K562 (cell line): ENCODE results near the gene GDF2. TPM values are rescaled to one million over a fixed set of nuclear protein-coding genes. Genes with fewer than 3 reads are reported as not detected.

Experiments used
- ARID1B ChIP-seq: fragments of 450-650 bp; IDR thresholded peaks from 2 replicates; pipeline ENCODE4 v1.6.1; 2016; ENCODE audit warnings: antibody characterized with exemption, mild to moderate bottlenecking, inconsistent platforms
- CAMTA2 ChIP-seq: fragments of 250-450 bp; sonication (Bioruptor Pico); conservative IDR thresholded peaks from 2 replicates; pipeline ENCODE4 v1.5.1; 2022
- CREBBP ChIP-seq: IDR thresholded peaks from one replicate; pipeline ENCODE4 v1.6.1; 2012; ENCODE audit warnings: low read depth, mild to moderate bottlenecking, control low read depth, inconsistent platforms, low read length
- DACH1 ChIP-seq: fragments of 450-650 bp; IDR thresholded peaks from 2 replicates; pipeline ENCODE4 v1.6.1; 2018; ENCODE audit not compliant: partially characterized antibody
- DMBX1 ChIP-seq: fragments of 250-450 bp; sonication (Bioruptor Pico); IDR thresholded peaks from 2 replicates; pipeline ENCODE4 v1.8.0; 2022; ENCODE audit warnings: inconsistent platforms, mild to moderate bottlenecking, moderate library complexity, borderline replicate concordance
- EP300 ChIP-seq: IDR thresholded peaks from 2 replicates; pipeline ENCODE4 v1.6.1; 2012; ENCODE audit warnings: low read length, improper control_type of control experiment
- ERF ChIP-seq: fragments of 450-650 bp; formaldehyde crosslinking; IDR thresholded peaks from 2 replicates; pipeline ENCODE4 v1.4.0; 2020; ENCODE audit warnings: mild to moderate bottlenecking, mixed read lengths
- ETV6 ChIP-seq, 3 experiments: fragments of 150-350 bp in 1 of 3; sonication (generic) in 1 of 3; formaldehyde crosslinking in 1 of 3; IDR thresholded peaks; 2 replicates each; pipeline versions ENCODE4 v1.6.1 to v1.8.0; 2014 to 2022; ENCODE audit warnings: borderline replicate concordance in 2 of 3, low read depth in 2 of 3, antibody characterized with exemption in 1 of 3, low read length in 1 of 3, mild to moderate bottlenecking in 1 of 3, missing genetic modification reagents in 1 of 3
- HNRNPK ChIP-seq: fragments of 200-400 bp; formaldehyde crosslinking; IDR thresholded peaks from one replicate; pipeline ENCODE4 v1.6.1; 2018; ENCODE audit warnings: mild to moderate bottlenecking, low read depth, low read length; ENCODE audit not compliant: poor library complexity, severe bottlenecking
- KAT7 ChIP-seq: sonication (generic); formaldehyde crosslinking; IDR thresholded peaks from 2 replicates; pipeline ENCODE4 v1.8.0; 2022; ENCODE audit warnings: missing genetic modification reagents, mild to moderate bottlenecking, borderline replicate concordance
- NCOA1 ChIP-seq: fragments of 450-650 bp; IDR thresholded peaks from 2 replicates; pipeline ENCODE4 v1.6.1; 2016; ENCODE audit warnings: low read depth
- NFYB ChIP-seq: IDR thresholded peaks from 2 replicates; pipeline ENCODE4 v1.6.1; 2011; ENCODE audit warnings: mild to moderate bottlenecking, moderate library complexity; ENCODE audit not compliant: insufficient read length; ENCODE audit errors: extremely low read depth
- PBX2 ChIP-seq, 2 experiments: IDR thresholded peaks in 1 of 2; conservative IDR thresholded peaks in 1 of 2; 2 replicates each; pipeline ENCODE4 v1.6.1; 2016; ENCODE audit warnings: low read depth in 2 of 2, mild to moderate bottlenecking in 1 of 2, missing compliant biosample characterization in 1 of 2, missing genetic modification characterization in 1 of 2, moderate library complexity in 1 of 2
- PTBP1 ChIP-seq: fragments of 200-400 bp; formaldehyde crosslinking; IDR thresholded peaks from 2 replicates; pipeline ENCODE4 v1.6.1; 2017; ENCODE audit warnings: low read depth, low read length
- RBM14 ChIP-seq: fragments of 200-400 bp; formaldehyde crosslinking; IDR thresholded peaks from 2 replicates; pipeline ENCODE4 v1.6.1; 2018; ENCODE audit warnings: low read depth, mild to moderate bottlenecking, low read length, moderate library complexity, borderline replicate concordance; ENCODE audit not compliant: insufficient read depth
- RCOR1 ChIP-seq, 2 experiments: IDR thresholded peaks; 2 replicates each; pipeline ENCODE4 v1.6.1; 2012; ENCODE audit warnings: low read depth in 2 of 2, low read length in 2 of 2, borderline replicate concordance in 1 of 2, improper control_type of control experiment in 1 of 2
- RFX1 ChIP-seq: fragments of 450-650 bp; IDR thresholded peaks from 2 replicates; pipeline ENCODE4 v1.6.1; 2016; ENCODE audit warnings: mild to moderate bottlenecking, moderate library complexity
- SMARCA4 ChIP-seq: fragments of 450-650 bp; IDR thresholded peaks from 2 replicates; pipeline ENCODE4 v1.6.1; 2016
- ZNF184 ChIP-seq: sonication (generic); formaldehyde crosslinking; IDR thresholded peaks from 2 replicates; pipeline ENCODE4 v1.5.0; 2020; ENCODE audit warnings: missing genetic modification reagents
- ZNF217 ChIP-seq: sonication (generic); formaldehyde crosslinking; IDR thresholded peaks from 2 replicates; pipeline ENCODE4 v1.8.0; 2022; ENCODE audit warnings: mild to moderate bottlenecking, missing genetic modification reagents
- ZNF408 ChIP-seq: fragments of 250-450 bp; sonication (Bioruptor Pico); IDR thresholded peaks from 2 replicates; pipeline ENCODE4 v1.4.0; 2020; ENCODE audit warnings: low read depth, mild to moderate bottlenecking, moderate library complexity
- polyA plus RNA-seq, 8 experiments: library from polyadenylated mRNA; depleted of rRNA in 4 of 8; stranded (reverse) in 5 of 8; unstranded in 3 of 8; fragments of >200 nt; fragmentation: Nextera tagmentation in 2 of 8; fragmentation: Illumina TruSeq in 1 of 8; extraction: Ambion mirVana in 2 of 8; extraction: Trizol in 1 of 8; gene quantifications; 2 replicates each; pipeline versions ENCODE4 v1.2.1 to v1.2.3, GENCODE V29; 2011 to 2014; ENCODE audit warnings: inconsistent platforms in 1 of 8, missing spikeins in 1 of 8
- total RNA-seq, 7 experiments: library from RNA; depleted of rRNA in 6 of 7; stranded (reverse); fragments of >200 nt in 6 of 7; fragmentation: Illumina TruSeq in 2 of 7; extraction: Trizol in 2 of 7; gene quantifications; 2 replicates each; pipeline versions ENCODE4 v1.2.1 to v1.2.3, GENCODE V29; 2011 to 2021; ENCODE audit warnings: low replicate concordance in 1 of 7
- TF ChIP-seq, protein P1 (sequence below): fragments of 250-450 bp; sonication (Bioruptor Pico); IDR thresholded peaks from 2 replicates; pipeline ENCODE4 v1.5.0; 2021
- TF ChIP-seq, protein P2 (sequence below): IDR thresholded peaks from 2 replicates; pipeline ENCODE4 v1.6.1; 2016; ENCODE audit warnings: missing genetic modification characterization, missing compliant biosample characterization

GDF2 gene
- total and polyA plus RNA-seq, 9 of the 15 experiments (the other 6 are each of a cell fraction or from before 2014, with no cell fraction given): 0.08 to 0.58 (median 0.27) TPM; not detected in 2

- TF ChIP-seq DMBX1 (CRISPR knock-in tag): no peak
- TF ChIP-seq DACH1: peak; percentile 50
- TF ChIP-seq KAT7 (CRISPR knock-in tag): no peak
- TF ChIP-seq NCOA1: no peak
- TF ChIP-seq ETV6 (IDR thresholded peaks at IDR 0.05; ENCODE audit: borderline replicate concordance in 1 of 2, low read depth in 2 of 2, low read length in 1 of 2): no peak
- no peak for TF ChIP-seq ETV6 (CRISPR knock-in tag; IDR thresholded peaks at IDR 0.05; ENCODE audit: borderline replicate concordance)
- peak in 1 of 2 experiments; percentile 88; a peak in 3 of 4 replicates for TF ChIP-seq RCOR1 (IDR thresholded peaks at IDR 0.05; ENCODE audit: borderline replicate concordance in 1 of 2, low read depth in 2 of 2, low read length in 2 of 2)
- TF ChIP-seq, protein P1, sequence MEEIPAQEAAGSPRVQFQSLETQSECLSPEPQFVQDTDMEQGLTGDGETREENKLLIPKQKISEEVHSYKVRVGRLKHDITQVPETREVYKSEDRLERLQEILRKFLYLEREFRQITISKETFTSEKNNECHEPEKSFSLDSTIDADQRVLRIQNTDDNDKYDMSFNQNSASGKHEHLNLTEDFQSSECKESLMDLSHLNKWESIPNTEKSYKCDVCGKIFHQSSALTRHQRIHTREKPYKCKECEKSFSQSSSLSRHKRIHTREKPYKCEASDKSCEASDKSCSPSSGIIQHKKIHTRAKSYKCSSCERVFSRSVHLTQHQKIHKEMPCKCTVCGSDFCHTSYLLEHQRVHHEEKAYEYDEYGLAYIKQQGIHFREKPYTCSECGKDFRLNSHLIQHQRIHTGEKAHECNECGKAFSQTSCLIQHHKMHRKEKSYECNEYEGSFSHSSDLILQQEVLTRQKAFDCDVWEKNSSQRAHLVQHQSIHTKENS (CRISPR knock-in tag): no peak
- TF ChIP-seq SMARCA4: peak; percentile 83
- peak; percentile 93 for TF ChIP-seq ARID1B
- no peak for TF ChIP-seq RBM14
- no peak for TF ChIP-seq ERF (CRISPR knock-in tag)
- no peak for TF ChIP-seq ZNF217 (CRISPR knock-in tag)
- TF ChIP-seq ZNF408 (CRISPR knock-in tag): no peak
- peak; percentile 82 for TF ChIP-seq EP300
- no peak for TF ChIP-seq RFX1
- no peak for TF ChIP-seq HNRNPK
- TF ChIP-seq, protein P2, sequence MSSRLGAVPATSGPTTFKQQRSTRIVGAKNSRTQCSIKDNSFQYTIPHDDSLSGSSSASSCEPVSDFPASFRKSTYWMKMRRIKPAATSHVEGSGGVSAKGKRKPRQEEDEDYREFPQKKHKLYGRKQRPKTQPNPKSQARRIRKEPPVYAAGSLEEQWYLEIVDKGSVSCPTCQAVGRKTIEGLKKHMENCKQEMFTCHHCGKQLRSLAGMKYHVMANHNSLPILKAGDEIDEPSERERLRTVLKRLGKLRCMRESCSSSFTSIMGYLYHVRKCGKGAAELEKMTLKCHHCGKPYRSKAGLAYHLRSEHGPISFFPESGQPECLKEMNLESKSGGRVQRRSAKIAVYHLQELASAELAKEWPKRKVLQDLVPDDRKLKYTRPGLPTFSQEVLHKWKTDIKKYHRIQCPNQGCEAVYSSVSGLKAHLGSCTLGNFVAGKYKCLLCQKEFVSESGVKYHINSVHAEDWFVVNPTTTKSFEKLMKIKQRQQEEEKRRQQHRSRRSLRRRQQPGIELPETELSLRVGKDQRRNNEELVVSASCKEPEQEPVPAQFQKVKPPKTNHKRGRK (tag): no peak
- no peak for TF ChIP-seq NFYB
- no peak for TF ChIP-seq PTBP1
- no peak for TF ChIP-seq CREBBP
- TF ChIP-seq CAMTA2: no peak
- no peak for TF ChIP-seq ZNF184
- no peak for TF ChIP-seq PBX2 (CRISPR knock-in tag; IDR thresholded peaks at IDR 0.05; ENCODE audit: low read depth)
- TF ChIP-seq PBX2 (tag; conservative IDR thresholded peaks at IDR 0.05; ENCODE audit: low read depth): no peak
Measured at GRCh38 chr10:47322300-47323061, at the start of gene GDF2 (continued).
